GM19438 (cell line): ENCODE results near the gene HOXC5.

Source experiments
- ATAC-seq: cut with Tn5 transposase; IDR thresholded peaks from one replicate; pipeline ENCODE4 v1.9.1; 2021; ENCODE audit warnings: low read depth; ENCODE audit not compliant: unreplicated experiment

Gene HOXC5

DNA sequence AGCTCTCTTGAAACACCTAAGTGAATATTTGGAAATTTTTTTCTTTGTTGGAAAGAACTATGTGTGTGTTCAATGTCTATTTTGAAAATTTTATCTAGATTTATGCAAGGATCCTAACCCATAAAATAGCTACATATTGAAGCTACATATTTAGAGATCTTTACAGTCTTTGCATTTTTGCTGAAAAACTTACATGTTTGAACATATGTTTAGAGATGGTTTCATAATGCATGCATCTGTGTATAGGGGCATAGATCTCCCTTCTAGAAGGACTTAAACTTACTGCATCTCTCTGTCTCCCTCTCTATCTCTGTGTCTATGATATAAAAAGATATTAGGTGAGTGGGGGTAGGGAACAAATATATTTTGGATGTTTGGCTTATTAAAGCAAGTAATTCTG lies 12.6 kb downstream of the HOXC5 start:
- ATAC-seq = no peak

DNA sequence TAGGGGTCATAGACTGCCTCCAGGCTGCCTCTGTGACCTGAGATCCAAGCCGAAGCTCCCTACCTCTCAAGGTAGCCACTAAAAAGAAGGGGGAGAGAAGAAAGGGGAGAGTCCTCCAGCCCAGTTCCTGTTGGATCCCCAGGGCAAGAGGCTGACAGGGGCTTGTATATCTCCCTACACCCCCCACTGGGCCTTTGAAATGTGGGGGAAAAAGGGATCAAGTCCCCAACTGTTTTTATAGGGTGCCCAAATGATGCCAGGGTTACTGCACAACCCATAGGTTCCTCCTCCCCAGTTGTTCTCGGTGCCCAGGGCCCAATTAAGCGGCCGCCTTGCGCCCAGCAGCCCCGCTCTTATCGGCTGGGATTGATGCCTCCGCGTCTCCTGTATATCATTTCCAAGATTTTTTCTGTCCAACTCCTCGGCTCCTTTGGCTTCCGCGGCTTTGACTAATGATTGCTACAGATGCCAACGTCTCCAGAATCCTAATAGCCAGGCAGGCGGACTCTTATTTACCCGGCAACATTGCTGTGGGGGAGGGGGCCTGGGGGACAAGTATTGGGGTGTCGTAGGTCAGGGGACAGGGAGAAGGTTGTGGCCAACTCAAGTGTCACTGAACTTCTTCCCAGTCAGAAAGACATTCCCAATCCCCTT lies 13.1 kb downstream of the HOXC5 start:
- no peak for ATAC-seq

GRCh38 chr12:54046809-54047159 lies 13.9 kb downstream of the HOXC5 start:
- ATAC-seq = no peak

GRCh38 chr12:54047160-54047963 lies 14.5 kb downstream of the HOXC5 start:
- ATAC-seq = no peak

GRCh38 chr12:54047964-54048303 lies 15.1 kb downstream of the HOXC5 start:
- no peak for ATAC-seq

GRCh38 chr12:54048406-54049093 lies 15.7 kb downstream of the HOXC5 start:
- no peak for ATAC-seq

GRCh38 chr12:54049108-54049507 lies 16.3 kb downstream of the HOXC5 start:
- no peak for ATAC-seq

- no peak for ATAC-seq
These were observed 17.6 kb downstream of the HOXC5 start for GRCh38 chr12:54050482-54050810.

GRCh38 chr12:54051026-54051842 lies 18.4 kb downstream of the HOXC5 start:
- no peak for ATAC-seq

DNA sequence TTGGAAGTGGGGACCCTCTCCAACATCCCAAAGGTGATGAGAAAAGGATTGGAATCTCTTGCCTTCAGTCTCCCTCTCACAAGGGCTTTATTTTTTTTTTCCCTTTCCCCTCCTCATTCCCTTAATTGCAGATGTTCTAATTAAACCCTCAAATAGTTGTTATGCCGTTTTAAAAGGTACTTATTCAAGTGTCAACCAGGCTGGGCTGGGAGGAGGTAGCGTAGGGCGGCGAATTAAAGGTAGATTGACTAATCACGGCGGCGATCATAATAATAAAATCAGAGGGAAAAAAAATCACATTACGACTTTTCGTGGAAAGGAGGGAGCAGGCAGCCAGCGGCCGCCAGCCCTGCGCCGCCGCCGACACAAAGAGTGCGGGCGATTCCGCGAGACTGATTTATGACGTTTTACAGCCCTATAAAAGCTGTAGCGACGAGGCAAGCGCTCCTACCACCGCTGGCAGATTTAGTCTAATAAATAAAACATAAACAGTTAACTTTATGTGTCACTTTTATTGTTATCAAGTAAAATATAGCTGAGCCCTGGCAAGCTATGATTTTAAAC lies 19.1 kb downstream of the HOXC5 start:
- ATAC-seq = no peak

DNA sequence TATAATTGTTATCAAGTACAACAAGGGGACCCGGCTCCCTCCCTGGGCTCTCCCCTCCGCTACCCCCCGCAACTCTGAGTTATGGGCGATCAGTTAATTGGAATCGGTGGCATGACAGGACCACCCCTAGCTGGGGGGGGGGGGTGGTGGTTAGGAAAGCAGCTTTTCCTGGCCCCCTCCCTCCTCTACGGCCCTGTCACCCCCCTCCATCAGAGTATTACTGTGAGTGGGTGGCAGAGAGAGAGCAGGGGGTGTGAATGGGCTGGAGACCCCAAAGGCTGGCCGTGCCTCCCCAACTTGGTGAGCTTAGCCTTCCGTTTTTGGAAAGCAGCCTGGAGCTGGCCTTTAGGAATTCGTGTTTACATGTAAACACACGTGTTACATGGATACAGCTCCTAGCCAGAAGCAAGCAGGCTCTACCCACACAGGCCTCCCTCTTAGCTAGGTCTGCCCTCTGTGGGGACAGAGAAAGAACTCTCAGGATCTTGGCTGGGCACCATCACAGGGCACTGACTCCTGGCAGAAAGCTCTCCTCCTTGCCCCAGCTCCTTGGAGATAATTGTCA lies 19.7 kb downstream of the HOXC5 start:
- ATAC-seq = peak; percentile 4

DNA sequence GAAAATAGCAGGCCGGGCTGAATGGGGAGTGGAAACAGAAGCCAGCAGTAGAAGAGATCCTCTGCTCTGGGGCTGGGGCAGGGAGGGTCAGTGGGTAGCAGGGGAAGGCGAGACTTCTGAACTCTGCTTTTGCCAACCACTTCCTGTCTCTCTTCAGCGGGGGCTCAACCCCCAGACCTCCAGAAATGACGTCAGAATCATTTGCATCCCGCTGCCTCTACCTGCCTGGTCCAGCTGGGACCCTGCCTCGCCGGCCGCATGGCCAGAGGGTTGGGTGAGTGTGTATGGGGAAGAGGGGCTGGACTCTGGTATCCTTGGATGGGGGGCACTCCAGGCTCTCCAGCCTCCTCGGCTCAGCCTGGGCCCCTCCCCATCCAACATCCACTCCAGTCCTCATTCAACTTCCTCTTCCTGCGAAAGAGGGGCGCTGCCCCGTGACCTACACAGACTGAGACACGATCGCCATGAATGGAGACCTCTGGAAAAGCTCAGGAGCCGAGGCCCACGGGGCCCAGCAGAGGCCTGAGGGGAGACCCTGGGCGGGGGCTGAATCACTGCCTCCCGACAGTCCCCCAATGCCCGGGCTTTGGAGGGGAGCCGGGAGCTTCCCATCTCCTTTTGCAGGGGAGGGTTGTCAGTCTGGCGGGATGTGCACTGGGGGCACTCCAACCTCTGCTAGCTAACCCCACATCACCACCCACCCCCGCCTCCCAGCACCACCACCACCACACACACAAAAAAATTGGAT lies 20.3 kb downstream of the HOXC5 start:
- peak; percentile 61 for ATAC-seq

DNA sequence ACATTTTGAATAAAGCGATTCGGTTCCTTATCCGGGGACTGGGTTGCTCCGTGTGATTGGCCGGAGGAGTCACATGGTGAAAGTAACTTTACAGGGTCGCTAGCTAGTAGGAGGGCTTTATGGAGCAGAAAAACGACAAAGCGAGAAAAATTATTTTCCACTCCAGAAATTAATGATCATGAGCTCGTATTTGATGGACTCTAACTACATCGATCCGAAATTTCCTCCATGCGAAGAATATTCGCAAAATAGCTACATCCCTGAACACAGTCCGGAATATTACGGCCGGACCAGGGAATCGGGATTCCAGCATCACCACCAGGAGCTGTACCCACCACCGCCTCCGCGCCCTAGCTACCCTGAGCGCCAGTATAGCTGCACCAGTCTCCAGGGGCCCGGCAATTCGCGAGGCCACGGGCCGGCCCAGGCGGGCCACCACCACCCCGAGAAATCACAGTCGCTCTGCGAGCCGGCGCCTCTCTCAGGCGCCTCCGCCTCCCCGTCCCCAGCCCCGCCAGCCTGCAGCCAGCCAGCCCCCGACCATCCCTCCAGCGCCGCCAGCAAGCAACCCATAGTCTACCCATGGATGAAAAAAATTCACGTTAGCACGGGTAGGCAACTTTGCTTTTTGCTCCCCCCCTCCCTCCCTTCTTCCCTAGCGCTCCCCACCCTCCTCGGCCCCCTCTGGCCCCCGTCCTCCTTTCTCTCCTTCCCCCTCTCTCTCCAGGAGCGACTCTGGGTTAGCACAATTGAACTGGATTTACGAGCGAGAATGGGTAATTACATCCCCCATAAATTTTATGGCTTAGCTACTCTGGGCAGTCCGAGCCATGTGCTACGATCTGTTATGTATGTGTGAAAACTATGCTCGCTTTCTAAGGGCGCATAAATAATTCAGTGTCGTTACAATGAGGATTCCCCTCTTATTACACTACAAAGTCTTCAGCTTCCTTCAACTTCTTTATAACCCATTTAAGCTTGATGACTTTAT lies 21.2 kb downstream of the HOXC5 start, which contains the start of gene HOXC4:
Gene HOXC4, plus strand, starts transcription at position 85 of the 991 bp plus-strand sequence. Its CDS starts 88 bp downstream, at position 173.
- peak; percentile 33 for ATAC-seq

DNA sequence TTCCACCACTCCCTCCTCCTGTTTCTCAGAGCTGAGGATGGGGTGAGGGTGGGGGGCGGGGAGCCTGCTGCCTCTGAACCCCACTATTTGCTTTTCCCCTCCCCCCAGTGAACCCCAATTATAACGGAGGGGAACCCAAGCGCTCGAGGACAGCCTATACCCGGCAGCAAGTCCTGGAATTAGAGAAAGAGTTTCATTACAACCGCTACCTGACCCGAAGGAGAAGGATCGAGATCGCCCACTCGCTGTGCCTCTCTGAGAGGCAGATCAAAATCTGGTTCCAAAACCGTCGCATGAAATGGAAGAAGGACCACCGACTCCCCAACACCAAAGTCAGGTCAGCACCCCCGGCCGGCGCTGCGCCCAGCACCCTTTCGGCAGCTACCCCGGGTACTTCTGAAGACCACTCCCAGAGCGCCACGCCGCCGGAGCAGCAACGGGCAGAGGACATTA lies 21.9 kb downstream of the HOXC5 start:
- no peak for ATAC-seq

DNA sequence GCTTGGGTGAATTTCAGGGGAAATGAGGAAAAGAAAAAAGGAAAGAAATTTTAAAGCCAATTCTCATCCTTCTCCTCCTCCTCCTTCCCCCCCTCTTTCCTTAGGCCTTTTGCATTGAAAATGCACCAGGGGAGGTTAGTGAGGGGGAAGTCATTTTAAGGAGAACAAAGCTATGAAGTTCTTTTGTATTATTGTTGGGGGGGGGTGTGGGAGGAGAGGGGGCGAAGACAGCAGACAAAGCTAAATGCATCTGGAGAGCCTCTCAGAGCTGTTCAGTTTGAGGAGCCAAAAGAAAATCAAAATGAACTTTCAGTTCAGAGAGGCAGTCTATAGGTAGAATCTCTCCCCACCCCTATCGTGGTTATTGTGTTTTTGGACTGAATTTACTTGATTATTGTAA lies 22.7 kb downstream of the HOXC5 start:
- ATAC-seq = no peak

DNA sequence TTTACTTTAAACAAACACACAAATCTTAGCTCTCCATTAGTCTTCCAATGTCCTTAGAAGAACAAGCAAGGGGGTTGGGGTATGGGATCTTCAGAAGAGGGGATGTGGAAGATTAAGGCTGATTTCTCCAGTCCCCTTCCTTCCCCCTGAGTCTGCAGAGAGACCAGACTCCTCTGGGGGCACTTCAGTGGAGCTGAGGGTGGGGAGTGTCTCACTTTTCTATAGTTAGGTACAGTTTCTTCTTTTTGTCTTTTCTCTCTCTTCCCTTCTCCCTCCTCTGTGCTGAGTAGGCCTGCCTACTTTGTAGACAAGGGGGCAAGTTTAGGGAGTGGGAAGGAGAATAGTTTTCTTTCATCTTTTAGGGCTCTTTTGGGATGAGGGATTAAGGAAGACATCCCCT lies 23.3 kb downstream of the HOXC5 start:
- no peak for ATAC-seq

DNA sequence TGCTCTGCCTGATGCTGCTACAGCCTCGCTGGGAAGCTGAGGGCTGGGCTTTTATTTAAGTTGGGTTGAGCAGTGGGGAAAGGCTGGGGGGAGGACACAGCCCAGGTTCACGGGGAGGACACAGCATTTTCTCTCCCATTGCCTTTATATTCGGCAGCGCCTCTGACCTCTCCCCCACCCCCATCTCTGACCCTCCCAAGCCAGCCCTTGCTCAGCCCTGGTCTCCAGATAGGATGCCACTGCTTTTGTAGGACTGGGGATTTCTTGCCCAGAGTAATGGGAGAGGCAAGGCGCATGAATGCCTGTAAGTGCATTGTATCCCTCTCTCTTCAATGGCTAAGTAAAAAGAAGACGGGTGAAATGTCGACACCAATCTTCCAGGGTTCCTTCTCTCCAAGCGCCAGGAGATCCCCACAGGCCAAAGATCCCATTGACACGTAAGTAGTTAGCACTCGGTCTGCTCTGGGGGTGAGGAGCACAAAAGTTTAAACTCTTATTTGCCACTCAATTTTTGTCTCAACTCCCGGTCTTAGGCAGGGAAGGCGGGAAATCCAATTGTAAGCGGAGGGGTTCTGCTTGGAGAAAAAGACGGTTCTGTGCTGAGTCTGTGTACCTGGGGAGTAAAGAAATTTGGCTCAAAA lies 25.4 kb downstream of the HOXC5 start:
- no peak for ATAC-seq

DNA sequence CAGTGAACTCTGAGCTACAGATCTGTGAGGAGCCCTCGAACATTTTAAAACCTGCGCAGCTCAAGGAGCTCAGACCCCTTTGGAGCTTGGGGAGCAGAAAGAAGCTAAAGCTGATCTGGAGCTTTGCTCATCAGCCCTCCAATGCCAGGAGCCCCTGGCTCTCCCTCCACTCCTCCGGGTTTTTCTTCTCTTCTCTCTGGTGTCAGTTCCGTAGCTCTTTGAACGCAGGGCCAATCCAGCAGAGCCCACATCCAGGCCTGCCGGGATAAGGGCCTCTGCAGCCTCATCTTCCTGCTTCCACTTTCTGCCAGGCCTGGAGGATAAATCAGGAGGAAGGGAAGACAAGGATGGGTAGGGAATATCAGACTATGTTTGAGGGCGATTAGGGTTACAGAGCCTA lies 26.8 kb downstream of the HOXC5 start:
- ATAC-seq = no peak
